Stimulated activated CD8-positive, alpha-beta memory T cell treated with anti-CD3 and anti-CD28 coated beads, Interleukin-7, amount 100 ng/mL, for 1 hour (primary cell): ENCODE data around the gene EMCN.

Experiments used
- DNase-seq, 2 donors: peaks; one replicate each; pipeline ENCODE4 v3.0.0-alpha.2; 2020; ENCODE audit warnings: low read depth in 2 of 2

The EMCN gene

GRCh38 chr4:100493756-100494155 is 24.1 kb downstream of the EMCN start:
- DNase-seq = no peak

GRCh38 chr4:100492129-100492528 is 25.7 kb downstream of the EMCN start:
- DNase-seq = no peak

GRCh38 chr4:100489305-100489704 is 28.5 kb downstream of the EMCN start:
- DNase-seq = no peak

- DNase-seq = no peak
Measured at GRCh38 chr4:100486496-100486895, 31.3 kb downstream of the EMCN start.

- DNase-seq = no peak
Measured at GRCh38 chr4:100483796-100484195, 34.0 kb downstream of the EMCN start.

GRCh38 chr4:100479971-100480370 is 37.9 kb downstream of the EMCN start:
- DNase-seq = no peak

- no peak for DNase-seq
Measured at GRCh38 chr4:100469555-100469954, 48.3 kb downstream of the EMCN start.

- DNase-seq = no peak
Measured at GRCh38 chr4:100466501-100466900, 51.3 kb downstream of the EMCN start.

GRCh38 chr4:100461807-100462605 is 55.8 kb downstream of the EMCN start:
- no peak for DNase-seq

GRCh38 chr4:100450449-100450848 is 67.4 kb downstream of the EMCN start:
- no peak for DNase-seq

- no peak for DNase-seq
Measured at GRCh38 chr4:100431416-100431815, 86.4 kb downstream of the EMCN start.

GRCh38 chr4:100430451-100430850 is 87.4 kb downstream of the EMCN start:
- no peak for DNase-seq

GRCh38 chr4:100429616-100430015 is 88.2 kb downstream of the EMCN start:
- DNase-seq = no peak

GRCh38 chr4:100428051-100428450 is 89.8 kb downstream of the EMCN start:
- DNase-seq = no peak

- DNase-seq = no peak
Measured at GRCh38 chr4:100424376-100424775, 93.4 kb downstream of the EMCN start.

- no peak for DNase-seq
Measured at GRCh38 chr4:100422894-100423293, 94.9 kb downstream of the EMCN start.

GRCh38 chr4:100421361-100421978 is 96.4 kb downstream of the EMCN start:
- no peak for DNase-seq

- DNase-seq = no peak
Measured at GRCh38 chr4:100420571-100420970, 97.3 kb downstream of the EMCN start.

GRCh38 chr4:100417565-100417964 is 100.3 kb downstream of the EMCN start:
- no peak for DNase-seq

- DNase-seq = no peak
Measured at GRCh38 chr4:100414016-100414790, 103.6 kb downstream of the EMCN start.

GRCh38 chr4:100391863-100392262 is 126.0 kb downstream of the EMCN start:
- DNase-seq = no peak

GRCh38 chr4:100391086-100391485 is 126.7 kb downstream of the EMCN start:
- DNase-seq = no peak

- no peak for DNase-seq
Measured at GRCh38 chr4:100386270-100386669, 131.6 kb downstream of the EMCN start.
